ENCODE measurements around the gene NAA38.

Gene NAA38

DNA sequence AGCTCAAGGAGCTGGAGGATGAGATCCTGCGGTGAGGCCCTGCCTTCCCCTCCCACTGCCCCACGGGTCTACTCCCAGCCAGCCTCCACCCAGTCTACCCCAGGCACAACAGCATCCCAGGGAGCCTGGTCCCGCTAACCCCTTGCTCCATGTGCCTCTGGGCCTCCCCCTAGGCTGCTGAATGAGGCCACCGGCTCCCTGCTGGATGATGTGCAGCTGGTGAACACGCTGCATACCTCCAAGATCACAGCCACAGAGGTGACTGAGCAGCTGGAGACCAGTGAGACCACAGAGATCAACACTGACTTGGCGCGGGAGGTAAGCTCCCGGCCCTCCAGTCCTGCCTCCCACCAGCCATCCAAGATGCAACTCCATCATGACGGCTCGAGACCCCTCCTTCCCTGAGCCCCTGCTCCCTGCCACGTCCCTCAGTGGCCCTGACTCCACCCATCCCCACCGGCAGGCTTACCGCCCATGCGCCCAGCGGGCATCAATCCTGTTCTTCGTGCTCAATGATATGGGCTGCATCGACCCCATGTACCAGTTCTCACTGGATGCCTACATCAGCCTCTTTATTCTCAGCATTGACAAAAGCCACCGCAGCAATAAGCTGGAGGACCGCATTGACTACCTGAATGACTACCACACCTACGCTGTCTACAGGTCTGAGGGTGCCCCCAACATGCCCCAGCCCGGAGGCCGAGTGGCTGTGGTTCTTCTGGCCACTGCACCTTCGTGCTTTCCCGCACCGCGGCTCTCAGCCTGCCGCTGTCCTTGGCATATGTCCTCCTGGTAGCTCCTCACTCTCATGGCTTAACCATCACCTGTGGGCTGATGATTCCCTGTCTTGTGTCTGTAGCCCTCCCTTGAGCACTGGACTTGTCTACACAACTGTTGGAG is 38.4 kb downstream of the NAA38 start:
- H3K4me3 ChIP-seq, result no peak overlapping the region
- TF ChIP-seq, protein P1, sequence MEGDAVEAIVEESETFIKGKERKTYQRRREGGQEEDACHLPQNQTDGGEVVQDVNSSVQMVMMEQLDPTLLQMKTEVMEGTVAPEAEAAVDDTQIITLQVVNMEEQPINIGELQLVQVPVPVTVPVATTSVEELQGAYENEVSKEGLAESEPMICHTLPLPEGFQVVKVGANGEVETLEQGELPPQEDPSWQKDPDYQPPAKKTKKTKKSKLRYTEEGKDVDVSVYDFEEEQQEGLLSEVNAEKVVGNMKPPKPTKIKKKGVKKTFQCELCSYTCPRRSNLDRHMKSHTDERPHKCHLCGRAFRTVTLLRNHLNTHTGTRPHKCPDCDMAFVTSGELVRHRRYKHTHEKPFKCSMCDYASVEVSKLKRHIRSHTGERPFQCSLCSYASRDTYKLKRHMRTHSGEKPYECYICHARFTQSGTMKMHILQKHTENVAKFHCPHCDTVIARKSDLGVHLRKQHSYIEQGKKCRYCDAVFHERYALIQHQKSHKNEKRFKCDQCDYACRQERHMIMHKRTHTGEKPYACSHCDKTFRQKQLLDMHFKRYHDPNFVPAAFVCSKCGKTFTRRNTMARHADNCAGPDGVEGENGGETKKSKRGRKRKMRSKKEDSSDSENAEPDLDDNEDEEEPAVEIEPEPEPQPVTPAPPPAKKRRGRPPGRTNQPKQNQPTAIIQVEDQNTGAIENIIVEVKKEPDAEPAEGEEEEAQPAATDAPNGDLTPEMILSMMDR (IDR thresholded peaks at IDR 0.05), result no peak
- H3K4me1 ChIP-seq, result no peaks in the 10 kb centered on the region
- DNase-seq, result no peak
- H3K36me3 ChIP-seq, result no peaks in the 10 kb centered on the region
- no peak overlapping the region for H3K27ac ChIP-seq
- peaks cover 0 to 39% of the 10 kb centered on the region in 2 donors for H3K27me3 ChIP-seq
- intact Hi-C loops (cut with DNase I; ENCODE audit: low total_unique reads), result no loop called here
- H3K9me3 ChIP-seq, result no peaks in the 10 kb centered on the region

GRCh38 chr17:7818026-7818425 is 39.3 kb downstream of the NAA38 start:
- H3K4me1 ChIP-seq, result no peaks in the 10 kb centered on the region
- intact Hi-C loops (cut with DNase I; ENCODE audit: low total_unique reads), result no loop called here
- TF ChIP-seq, protein P1 (IDR thresholded peaks at IDR 0.05), result no peak
- no peaks in the 10 kb centered on the region for H3K9me3 ChIP-seq
- no peak overlapping the region for H3K4me3 ChIP-seq
- peaks cover 0 to 31% of the 10 kb centered on the region in 2 donors for H3K27me3 ChIP-seq
- H3K36me3 ChIP-seq, result no peaks in the 10 kb centered on the region
- DNase-seq, result no peak
- no peak overlapping the region for H3K27ac ChIP-seq

DNA sequence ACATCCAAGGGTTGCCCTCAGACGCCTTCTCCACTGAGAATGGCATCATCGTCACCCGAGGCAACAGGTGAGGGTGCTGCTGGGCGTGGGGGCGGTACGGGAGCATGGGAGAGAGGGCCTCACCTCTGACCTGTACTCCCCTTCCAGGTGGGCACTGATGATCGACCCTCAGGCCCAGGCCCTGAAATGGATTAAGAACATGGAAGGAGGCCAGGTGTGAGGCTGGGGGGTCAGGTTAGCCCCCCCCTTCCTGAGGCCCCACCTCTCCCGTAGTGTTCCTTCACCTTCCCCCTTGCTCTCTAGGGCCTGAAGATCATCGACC is 39.8 kb downstream of the NAA38 start:
- Histone ChIP-seq H3K36me3 (no peaks in the 10 kb centered on the region), H3K4me3 (no peak overlapping the region), H3K9me3 (no peaks in the 10 kb centered on the region), H3K27ac (no peak overlapping the region), H3K27me3 (peaks cover 0 to 31% of the 10 kb centered on the region in 2 donors), H3K4me1 (no peaks in the 10 kb centered on the region)
- DNase-seq, result no peak
- intact Hi-C loops (cut with DNase I; ENCODE audit: low total_unique reads), result no loop called here
- TF ChIP-seq, protein P1 (IDR thresholded peaks at IDR 0.05), result no peak

GRCh38 chr17:7816926-7817642 is 40.3 kb downstream of the NAA38 start:
- DNase-seq, result no peak
- Histone ChIP-seq H3K27ac (no peak overlapping the region), H3K4me3 (no peak overlapping the region), H3K9me3 (no peaks in the 10 kb centered on the region), H3K36me3 (no peaks in the 10 kb centered on the region), H3K4me1 (no peaks in the 10 kb centered on the region), H3K27me3 (peaks cover 0 to 33% of the 10 kb centered on the region in 2 donors)
- intact Hi-C loops (cut with DNase I; ENCODE audit: low total_unique reads), result no loop called here
- TF ChIP-seq, protein P1 (IDR thresholded peaks at IDR 0.05), result no peak

DNA sequence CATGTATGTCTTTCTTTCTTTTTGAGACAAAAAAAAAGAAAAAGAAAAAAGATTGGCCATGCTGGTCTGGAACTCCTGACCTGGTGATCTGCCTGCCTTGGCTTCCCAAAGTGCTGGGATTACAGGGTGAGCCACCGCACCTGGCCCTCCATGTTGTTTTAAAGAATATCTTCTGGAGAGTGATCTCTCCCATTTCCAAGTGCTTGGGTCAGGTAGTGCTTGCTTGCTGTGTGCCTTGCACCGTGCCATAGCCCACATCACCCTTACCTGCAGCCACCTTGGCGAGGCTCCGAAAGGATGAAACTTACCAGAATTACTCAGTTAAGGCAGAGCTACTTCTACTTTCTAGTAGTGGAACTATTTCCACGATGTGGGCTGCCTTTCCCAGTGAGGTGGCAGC is 42.4 kb downstream of the NAA38 start:
- no peaks in the 10 kb centered on the region for H3K36me3 ChIP-seq
- DNase-seq, result no peak
- H3K27me3 ChIP-seq, result peaks cover 0 to 32% of the 10 kb centered on the region in 2 donors
- no peaks in the 10 kb centered on the region for H3K9me3 ChIP-seq
- H3K4me3 ChIP-seq, result no peak overlapping the region
- H3K27ac ChIP-seq, result no peak overlapping the region
- H3K4me1 ChIP-seq, result no peaks in the 10 kb centered on the region
- intact Hi-C loops (cut with DNase I; ENCODE audit: low total_unique reads), result no loop called here
- TF ChIP-seq, protein P1 (IDR thresholded peaks at IDR 0.05), result no peak

Data from tibial artery (tissue), 4 donors.